GM18507 (cell line): ENCODE measurements around the gene PIP5K1B.

Experiments
- DNase-seq: peaks from one replicate; pipeline ENCODE4 v3.0.0; 2011; ENCODE audit warnings: low read depth; ENCODE audit not compliant: insufficient read length; ENCODE audit errors: extremely low spot score
- FAIRE-seq: peaks from 2 replicates; lab custom pipeline; 2011; peaks lifted over from hg19 to GRCh38; lab: Jason Lieb, UNC

PIP5K1B gene

GRCh38 chr9:68730570-68731235 is 25.7 kb downstream of the PIP5K1B start:
- peak; percentile 12 for FAIRE-seq
- no peak for DNase-seq

DNA sequence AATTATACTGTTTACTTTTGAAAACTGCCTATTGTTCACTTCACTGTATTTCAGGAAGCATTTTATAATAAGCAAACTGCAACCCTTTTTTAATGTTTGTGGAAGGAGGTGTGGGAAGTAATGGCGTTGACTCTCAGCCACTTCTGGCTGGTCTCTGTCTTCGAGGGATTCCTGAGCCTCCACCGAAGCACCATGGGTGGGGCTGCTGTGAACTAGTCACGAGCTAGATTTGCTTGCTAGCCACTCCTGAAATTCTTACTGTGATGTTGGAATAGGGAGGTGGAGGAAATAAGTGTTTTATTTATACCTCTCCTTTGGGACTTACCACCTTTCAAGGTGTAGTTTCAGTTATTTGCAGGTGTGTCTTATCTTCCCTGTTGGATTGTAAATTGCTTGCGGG is 26.8 kb downstream of the PIP5K1B start:
- FAIRE-seq (no peak), DNase-seq (no peak)

DNA sequence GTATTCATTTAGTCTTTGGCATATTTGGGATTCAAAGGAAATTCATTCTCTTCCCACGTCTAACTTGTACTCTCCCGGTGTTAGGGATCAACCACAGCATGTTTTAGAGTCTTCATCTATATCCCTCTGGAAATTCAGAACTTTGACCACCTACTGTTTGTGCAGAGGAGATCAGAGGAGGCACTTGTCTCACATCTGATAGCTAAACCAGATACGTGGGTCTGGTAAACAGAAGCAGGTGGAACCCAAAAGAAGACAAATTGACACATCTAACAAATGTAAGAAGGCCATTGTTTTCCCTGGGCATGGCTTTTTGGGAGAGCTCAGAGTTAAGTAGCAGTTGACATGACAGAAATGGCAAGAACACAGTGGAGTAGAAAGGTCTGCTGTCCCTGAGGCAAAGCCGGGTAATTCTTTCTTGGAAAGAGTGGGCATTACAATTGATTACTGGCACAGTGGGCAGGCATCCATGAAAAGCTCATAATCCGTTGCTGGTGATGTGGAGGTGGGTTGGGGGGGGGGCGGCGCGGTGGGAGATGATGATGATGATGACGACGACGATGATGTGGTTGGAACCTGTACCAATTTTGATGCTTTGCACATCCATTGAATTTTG is 27.5 kb downstream of the PIP5K1B start:
- no peak for DNase-seq
- FAIRE-seq = no peak

DNA sequence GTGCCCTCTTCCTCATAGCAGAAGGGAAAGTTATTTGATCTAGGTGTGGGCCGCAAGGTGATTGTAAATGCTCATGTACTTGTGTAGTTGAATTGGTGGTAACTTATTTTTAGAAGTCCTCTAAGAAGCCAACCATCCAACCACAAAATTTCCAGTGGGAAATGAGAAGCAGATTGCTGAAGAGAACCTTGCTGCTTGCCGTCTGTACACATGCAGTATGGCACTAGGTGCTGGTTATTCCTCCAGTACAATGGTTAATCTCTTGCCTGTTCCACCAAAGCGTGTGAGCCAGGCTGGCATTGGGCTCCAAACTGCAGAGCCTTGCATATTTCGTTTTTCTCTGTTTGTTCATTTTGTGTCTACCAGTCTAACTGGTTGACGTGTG is 28.0 kb downstream of the PIP5K1B start:
- DNase-seq = no peak
- FAIRE-seq = no peak

DNA sequence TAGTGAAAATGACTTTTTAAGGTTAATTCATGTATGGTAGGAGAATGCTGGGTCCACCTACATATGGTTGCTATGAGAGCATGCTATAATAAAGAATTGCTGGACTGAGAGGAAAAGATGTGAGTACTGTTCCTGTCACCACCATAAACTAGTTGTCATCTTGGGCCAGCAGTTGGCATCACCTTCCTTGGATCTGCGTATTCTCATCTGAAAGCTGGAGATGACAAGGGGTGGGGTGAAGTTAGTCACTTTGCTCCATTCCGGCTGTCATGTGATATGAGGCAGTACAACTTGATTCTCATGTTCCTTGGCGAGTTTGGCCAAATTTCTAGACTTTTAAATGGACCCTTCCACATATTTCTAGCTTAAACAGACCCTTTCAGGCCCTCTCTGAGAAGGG is 33.3 kb downstream of the PIP5K1B start:
- no peak for FAIRE-seq
- no peak for DNase-seq

DNA sequence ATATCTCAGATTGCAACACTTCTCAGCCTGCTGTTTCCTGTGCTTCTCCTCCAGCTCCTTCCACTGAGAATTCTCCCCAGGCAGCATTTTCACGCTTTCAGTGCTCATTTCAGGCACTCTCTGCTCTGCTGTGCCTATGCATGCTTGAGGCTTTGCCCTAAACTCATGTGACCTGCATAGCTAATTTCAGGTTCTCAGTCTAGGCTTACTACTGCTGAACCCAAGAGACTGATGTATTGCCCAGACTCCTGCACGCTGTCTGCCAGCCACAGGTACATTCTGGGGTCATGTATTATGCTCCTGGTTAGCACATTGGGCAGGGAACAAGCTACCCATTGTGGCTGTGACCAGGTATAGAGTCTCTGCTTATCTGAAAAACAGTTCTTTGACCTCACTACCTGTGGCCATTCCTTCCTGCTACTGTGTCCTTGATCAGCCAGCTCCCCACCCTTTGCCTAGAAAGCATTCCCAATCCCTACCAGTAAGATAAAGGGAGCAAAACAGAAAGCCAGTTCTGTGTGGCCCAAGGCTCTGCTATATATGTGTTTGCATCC is 34.7 kb downstream of the PIP5K1B start:
- FAIRE-seq = no peak
- DNase-seq = no peak

DNA sequence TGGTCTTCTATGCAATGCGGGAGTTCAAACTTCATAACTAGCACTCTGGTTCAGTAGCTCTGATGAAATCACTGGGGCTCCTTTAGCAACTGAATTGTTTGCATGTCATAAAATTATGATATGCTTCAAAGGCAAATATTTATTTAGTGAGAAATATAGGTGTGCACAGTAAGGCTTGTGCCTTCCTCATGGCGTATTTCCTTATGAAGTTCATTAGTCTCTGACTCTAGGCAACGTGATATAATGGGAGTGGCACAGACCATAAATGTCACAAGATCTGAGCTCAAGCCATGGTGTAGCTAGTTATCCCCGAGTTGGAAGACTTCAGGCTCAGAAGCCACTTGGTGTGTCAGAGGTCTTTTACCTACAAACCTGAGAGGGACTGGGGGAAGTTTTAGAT is 35.5 kb downstream of the PIP5K1B start:
- DNase-seq (no peak), FAIRE-seq (no peak)

DNA sequence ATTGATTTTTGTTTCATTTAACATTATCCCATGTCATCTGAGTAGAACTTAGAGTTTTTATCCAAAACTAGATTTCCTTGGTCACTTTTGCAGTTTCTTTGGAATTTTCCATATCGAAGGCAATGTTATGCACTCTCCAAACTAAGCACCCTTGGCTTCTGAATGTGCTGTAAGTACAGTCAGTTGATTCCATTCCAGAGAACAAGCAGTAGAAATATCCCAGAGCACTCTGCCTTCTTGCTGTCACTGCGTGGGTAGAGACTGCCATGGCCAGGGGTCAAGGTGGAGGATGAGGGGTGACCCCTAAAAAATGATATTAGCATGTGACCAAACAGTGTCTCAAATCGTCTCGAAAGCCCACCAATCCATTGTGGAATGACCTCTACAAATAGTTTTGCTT is 36.2 kb downstream of the PIP5K1B start:
- FAIRE-seq (no peak), DNase-seq (no peak)

DNA sequence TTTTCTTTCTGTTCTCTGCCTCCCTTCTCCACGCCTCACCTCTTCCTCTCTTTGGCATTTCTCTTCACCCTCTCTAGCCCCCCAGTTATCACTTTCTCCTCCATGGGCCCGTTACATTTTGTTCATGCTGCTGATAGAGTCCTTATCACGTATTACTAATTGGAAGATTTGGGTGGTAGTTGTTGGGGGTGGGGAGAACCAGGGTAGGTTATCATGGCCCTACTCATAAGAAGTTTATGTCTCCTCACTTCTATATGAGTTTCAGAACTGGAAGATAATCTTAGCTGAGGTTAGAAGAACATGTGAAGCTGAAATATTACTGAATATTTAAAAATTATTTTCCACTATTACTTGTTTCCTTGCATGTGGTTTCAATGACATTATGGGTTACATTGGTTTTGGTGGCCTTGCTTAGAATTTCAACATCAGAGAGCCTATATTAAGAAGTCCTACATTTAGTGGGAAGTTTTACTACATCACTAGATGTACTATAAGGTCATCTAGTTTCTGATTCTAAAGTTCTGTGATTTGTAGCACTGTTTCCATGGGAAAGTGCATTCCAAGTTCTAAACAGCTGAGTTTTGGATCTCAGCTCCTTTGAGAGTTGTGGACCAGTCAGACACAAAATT is 36.8 kb downstream of the PIP5K1B start:
- FAIRE-seq (no peak), DNase-seq (no peak)

- FAIRE-seq = no peak
- DNase-seq = no peak
Observed at GRCh38 chr9:68742333-68742730, 37.3 kb downstream of the PIP5K1B start.

GRCh38 chr9:68744426-68744825 is 39.4 kb downstream of the PIP5K1B start:
- FAIRE-seq (no peak), DNase-seq (no peak)

- no peak for FAIRE-seq
- no peak for DNase-seq
Observed at GRCh38 chr9:68746525-68746924, 41.5 kb downstream of the PIP5K1B start.

DNA sequence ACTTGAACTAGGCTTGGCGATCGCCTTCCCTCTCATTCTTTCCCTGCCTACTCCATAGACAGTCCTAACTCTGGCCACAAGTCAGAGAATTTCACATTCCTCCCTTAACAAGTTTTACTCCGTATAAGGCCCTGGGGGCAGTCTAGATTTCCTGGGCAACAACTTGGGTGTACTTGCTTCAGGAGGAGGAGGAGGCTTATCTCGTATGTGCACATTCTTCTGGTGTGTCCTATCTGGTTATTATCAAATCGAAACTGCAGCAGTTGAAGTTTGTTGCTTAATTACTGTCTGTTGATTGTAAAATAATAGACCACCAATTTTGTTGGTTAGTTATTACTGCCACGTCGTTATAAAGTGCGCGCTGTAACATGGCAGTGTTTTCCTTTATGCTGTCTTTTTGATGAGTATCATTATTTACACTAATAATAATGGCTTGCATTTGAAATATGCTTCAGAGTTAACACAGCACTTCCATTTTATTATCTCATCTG is 42.0 kb downstream of the PIP5K1B start:
- FAIRE-seq (no peak), DNase-seq (no peak)

GRCh38 chr9:68749135-68749534 is 44.1 kb downstream of the PIP5K1B start:
- no peak for FAIRE-seq
- no peak for DNase-seq

GRCh38 chr9:68749579-68750159 is 44.6 kb downstream of the PIP5K1B start:
- FAIRE-seq (no peak), DNase-seq (no peak)

DNA sequence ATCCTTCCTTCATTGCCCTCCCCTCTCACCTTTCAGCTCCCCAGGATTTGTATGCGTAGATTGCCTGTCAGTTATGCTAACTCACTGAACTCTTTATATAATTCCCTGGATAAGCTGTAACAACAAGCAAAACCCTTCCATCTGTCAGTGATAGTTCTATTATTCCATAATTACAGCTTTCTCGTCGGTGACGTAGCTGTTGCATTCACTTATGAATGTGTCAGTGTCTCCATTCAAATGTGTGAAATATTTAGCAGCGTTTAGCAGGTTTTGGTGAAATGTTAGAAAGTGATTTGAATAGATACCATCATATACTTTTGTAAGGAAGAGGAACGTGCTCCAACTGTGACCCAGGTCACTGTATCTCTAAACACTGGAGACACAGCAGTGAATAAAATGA is 45.2 kb downstream of the PIP5K1B start:
- FAIRE-seq = no peak

GRCh38 chr9:68750786-68751185 is 45.7 kb downstream of the PIP5K1B start:
- DNase-seq (no peak), FAIRE-seq (no peak)

More for the DNA sequence above, 45.2 kb downstream of the PIP5K1B start:
- no peak for DNase-seq

DNA sequence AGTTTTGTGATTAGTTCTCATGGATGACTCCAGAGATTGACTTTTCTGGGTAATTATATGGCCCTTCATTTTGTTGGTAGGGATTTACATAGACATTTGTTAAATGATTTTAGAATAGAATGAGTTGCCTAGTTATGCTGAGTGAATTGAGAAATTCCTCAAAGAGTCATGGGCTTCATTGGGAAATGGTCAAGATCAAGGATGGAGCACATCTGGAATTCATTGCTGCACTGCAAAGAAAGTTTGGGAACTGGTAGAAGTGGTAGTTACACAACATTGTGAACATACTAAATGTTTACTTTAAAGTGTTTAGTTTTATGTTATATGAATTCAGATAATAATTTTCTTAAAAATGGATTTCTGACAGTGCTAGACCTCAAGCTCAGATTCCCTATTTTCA is 46.5 kb downstream of the PIP5K1B start:
- DNase-seq (no peak), FAIRE-seq (no peak)

- FAIRE-seq (no peak), DNase-seq (no peak)
Observed at GRCh38 chr9:68755051-68755450, 50.0 kb downstream of the PIP5K1B start.

DNA sequence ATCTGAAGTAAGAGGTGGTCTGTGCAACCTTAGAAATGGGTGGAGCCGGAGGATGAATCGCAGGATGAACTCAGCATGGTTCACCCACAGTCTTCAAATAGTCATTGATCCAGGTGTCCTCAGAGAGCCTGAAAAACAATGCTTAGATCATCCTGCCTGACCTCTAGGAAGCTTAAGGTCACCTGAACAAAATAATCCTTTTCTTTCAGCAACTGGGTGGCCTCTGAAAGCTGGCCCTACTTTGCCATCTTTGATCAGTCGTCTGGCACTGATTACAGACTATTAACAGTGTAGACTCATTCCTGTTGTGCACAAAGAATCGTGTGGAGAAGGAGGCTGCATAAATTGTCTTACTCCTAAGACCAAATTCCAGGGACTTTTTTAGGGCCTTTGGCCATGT is 50.7 kb downstream of the PIP5K1B start:
- FAIRE-seq = no peak

More for the DNA sequence above, 50.7 kb downstream of the PIP5K1B start:
- DNase-seq = no peak
